CD4-positive, alpha-beta T cell treated with Interleukin-6 at 100 ng/mL for 8 hours (primary cell): Measurements from ENCODE around the gene IFFO2.

Source experiments
- DNase-seq: peaks from one replicate; pipeline ENCODE4 v3.0.0-alpha.2; 2020; ENCODE audit warnings: mixed read lengths, low spot score

IFFO2 gene

DNA sequence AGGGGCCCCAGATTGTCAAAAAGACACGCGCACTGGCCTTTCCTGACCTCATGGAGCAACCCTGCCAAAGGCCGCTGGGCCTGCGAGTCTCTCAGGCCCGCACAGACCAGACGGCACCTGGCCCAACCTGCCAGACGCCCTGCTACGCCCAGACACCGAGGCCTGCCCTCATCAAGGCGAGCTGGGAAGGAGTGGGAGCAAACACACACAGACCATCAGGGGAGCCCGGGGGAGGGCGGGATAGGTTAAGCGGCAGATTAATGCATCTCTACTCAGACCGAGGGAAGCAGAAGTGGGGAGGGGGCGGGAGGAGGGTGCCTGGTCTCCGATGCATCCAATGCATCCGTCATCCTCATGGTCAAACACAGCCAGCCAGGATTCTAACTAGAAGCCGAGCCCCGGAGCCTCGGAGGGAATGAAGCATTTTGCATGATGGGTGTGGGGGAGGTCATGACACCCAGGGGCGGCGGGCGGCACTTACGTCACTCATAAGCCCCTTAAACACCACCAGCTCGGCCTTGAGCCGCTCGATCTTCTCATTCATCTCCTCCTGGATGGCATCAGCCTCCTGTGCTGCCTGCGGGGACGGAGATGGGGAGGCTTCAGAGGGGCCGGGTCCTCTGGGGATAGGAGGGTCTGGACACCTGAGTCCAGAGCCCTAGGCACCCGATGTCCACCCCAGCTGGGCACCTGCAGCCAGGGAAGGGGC is 37.1 kb downstream of the IFFO2 start:
- DNase-seq, result no peak

DNA sequence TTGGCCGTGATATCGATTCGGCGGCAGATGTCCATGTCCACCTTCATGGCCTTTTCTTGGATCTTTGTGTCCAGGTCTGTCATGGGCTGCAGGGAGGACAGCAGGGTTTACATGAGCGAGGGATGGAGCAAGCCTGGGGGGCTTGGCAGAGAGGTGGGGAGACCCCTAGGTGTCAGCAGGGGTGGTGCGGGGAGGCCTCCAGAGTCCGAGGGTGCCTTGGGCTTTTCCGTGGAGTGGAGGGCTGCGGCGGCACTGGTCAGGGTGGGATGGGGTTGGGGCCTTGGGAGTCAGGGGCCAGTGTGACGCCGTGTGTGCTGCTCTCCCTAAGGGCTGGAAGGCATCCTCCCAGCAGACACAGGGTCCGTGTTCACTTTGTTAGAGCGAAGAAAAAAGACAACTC is 38.1 kb downstream of the IFFO2 start:
- no peak for DNase-seq

DNA sequence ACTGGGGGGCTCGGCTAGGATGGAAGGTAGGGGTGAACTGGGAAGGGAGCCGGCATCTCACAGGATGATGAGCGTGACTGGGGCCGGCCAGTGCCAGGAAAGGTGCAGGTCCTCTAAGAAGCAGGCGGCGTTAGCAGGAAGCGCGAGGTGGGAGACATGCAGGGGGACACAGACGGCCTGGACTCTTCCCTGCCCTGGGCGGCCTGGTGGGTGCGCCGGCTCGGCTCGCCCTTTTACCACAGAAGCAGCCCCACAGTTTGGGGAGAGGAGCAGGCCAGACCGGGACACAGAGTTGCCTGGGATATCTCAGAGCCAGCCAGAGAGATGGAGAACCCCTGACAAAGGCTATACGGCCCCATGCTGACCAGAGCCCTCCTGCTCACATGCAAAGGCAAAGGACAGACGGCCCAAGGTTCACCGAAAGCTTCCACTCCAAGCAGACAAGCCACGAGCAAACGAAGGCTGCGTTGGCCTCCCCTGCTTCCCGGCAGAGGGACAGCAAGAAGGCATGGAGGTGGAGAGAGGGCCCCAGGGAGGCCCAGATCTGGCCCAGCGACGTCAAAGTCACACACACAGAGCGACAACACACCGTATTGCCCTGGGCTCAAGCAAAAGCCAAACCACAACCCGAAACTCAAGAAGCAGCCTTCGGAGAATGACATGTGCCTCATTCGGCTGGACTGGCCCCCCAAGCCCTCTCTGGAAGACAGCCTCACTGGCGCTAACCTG is 39.2 kb downstream of the IFFO2 start:
- no peak for DNase-seq

DNA sequence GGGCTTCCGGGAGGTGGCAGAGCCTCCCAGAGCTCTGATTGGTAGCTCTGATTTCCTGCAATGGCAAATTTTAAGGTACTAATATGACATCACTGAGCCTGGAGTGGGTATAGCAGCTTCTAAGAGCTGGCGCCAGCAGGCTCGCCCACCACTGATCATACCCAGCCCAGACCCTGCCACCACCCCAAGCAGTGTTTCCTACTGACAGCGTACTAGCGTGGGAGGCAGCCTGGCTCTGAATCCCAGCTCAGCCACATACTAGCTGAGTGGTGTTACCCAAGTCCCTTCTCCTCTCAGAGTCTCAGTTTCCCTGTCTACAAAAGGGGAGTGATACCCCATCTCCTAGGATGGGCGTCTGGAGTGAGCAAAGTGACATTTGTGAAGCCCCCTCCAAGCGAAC is 41.1 kb downstream of the IFFO2 start:
- no peak for DNase-seq

DNA sequence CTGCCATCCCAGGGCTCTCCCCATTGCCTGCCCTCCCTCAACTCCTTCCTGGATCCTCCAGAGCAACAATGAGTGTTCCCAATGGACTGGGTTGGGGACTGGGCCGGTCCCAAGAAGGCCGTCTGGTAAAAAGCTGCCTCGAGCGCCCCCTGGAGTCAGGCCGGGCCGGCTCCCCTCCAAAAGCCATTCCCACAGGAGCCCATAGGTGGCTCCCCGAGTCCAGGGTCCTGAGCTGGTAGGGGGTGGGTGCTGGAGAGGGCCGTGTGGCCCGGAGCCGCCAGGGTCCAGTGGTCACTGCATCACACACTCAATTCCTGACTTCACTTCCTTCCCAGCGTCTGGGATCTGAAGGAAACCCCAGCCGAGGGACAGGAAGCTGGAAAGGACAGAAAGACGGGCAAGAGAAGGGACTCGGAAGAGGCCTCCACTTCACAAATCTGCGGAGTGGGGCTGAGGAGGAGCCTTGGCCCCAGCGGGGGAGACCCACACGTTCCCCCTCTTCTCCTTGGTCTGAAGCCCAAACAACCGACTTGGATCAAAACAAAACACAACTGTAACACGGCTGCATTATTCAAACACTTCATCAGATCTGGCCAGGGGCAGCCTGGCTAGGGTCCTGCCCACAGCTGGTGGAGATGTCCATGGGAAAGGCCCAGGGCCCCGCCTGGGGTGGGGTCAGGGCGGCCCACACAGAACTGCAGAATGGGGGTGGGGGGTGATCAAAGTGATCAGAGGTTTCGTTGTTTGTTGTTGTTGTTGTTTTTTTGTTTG is 43.2 kb downstream of the IFFO2 start:
- peak; percentile 73 for DNase-seq

DNA sequence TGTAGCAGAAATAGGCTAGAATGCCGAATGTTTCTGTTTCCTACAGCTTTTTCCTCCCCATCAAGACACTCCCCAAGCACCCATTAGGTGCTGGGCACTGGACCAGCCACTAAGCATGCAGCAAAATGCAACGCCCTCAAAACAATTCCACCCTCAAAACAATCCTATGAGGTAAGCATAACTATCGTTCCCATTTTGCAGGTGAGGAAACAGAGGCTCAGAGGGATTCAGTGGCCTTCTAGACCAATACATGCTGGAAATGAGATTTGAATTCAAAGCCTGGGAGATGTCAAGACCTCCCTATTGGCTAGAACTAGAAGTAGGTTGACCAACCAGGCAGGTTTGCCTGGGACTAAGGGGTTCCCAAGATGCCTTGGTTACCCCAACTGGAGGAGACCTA is 43.9 kb downstream of the IFFO2 start:
- no peak for DNase-seq

DNA sequence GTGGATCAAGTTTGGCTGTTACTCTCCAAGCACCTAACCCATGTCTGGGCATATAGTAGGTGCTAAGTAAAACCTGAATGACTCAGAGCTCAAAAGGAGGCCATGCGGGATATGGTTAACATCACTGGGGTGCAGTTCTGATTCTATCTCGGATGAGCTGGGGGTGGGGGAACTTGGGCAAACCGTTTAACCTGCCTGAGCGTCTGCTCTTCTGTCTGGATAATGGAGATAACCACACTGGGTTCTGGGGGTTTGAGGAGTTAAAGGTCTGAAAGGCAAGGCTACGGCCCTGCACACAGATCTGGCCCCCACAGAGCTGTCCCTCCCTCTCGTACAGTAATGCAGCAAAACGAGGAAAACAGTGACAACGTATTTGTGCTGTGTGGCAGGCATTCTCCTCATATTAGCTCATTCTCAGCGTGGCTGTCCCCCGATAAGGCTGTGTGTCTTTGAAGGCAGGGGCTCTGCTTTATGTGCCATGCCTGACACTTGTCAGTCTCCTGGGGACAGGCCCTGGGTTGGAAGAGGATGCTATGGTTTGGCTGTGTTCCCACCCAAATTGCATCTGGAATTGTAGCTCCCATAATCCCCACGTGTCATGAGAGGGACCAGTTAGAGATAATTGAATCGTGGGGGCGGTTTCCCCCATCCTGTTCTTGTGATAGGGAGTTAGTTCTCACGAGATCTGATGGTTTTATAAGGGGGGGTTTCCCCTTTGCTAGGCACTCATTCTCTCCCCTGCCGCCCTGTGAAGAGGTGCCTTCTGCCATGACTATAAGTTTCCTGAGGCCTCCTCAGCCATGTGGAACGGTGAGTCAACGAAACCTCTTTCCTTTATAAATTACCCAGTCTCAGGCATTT is 47.3 kb downstream of the IFFO2 start:
- DNase-seq, result no peak

DNA sequence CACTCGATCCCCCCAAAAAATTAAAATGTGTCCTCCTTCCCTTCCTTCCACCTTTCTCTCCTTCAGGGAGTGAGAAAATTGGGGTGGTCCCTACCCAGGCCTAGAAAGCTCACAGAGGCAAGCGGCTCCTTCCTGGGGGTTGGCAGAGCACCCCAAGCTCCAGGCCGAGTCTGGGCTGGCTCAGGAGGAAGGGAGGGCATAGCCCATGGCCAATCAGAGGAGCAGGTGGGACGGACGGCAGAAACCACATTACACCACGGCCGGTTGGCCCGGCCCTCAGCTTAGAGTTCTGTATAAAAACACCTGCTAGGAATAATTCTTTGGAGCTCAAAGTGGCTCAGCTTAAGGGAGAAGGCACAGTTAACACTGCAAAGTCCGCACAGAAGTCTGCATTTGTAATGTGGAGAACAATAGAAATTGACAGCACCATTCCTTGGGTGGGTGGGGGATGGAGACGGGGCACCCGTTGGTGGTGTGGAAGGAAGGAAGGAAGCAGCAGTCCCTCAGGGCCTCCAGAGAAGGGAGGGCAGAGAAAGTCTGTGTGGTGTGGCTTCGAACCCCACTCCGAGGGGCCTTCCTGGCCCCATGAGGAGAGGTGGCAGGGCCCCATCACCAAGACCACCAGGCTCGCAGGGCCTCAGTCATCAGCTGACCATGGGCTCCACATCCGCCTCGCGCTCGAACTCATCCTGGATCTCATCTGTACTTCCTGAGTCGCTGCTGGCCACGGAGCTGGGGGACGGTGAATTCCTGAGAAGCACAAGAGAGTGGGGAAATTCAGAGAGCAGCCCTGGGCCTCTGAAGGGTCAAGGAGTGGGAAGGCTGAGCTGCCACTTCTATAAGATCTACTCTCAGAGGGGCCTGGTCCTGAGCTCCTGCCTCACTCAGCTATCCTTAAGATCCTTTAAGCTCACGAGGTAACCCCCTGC is 48.3 kb downstream of the IFFO2 start:
- DNase-seq, result no peak

DNA sequence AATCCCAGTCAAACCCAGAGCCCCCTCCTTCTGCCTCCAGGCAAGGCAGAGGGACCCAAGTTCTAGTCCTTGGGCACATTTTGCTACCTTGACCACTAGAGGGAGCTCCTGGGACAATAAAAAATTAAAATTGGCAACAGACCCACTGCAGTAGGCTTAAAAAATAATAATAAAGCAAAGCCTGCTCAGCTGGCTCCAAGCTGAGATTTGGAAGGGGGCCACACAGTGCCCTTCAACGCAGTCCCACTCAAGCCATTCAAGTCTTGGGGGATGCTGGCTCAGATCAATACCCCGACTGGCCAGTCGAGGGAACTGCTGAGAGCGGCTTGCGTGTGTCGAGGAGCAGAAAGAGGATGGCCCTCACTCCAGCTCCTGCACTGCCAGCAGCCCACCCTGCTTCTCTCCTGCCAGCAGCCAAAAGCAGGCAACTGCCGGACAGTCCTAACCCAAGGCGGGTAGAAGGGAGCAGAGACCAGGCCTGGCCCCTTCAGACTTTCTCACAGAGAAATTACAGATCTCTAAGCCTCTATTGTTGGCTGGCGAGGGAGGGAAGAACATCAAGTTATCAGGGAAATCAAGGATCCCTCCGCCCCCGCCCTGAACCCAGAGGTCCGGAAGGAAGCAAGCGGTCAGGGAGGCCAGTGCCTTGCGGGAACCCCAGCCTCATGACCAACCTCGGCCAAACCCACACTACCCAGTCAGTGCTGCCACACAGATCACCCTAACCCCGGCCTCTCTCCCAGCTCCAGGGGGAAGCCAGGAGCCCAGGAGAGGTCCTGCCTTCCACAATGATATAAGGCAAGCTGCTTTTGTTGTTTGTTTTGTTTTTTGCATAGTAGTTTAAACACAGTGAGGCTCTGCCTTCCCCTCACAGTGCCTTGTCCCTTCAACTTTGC is 49.2 kb downstream of the IFFO2 start:
- DNase-seq, result peak; percentile 68

DNA sequence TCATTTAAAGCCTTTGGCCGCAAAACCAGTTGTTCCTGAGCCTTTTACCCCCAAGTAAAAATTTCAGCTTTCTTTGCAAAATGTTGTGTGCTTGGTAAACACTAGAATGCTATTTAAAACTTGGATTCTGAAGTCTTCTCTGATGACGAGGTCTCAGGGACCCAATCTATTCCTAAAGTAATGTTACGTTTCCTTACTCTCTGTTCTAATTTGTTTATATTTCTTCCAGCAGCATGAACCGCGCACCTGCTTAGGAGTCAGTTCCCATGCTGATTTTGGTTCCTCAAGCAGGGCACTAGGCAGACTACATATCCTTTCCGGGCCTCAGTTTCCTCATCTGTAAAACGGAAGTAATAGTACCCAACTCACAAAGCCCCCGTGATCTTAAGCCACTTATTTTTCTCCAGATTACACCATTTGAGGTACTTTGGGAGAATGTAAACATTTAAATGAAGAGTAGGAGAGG is 53.2 kb downstream of the IFFO2 start:
- DNase-seq, result no peak

DNA sequence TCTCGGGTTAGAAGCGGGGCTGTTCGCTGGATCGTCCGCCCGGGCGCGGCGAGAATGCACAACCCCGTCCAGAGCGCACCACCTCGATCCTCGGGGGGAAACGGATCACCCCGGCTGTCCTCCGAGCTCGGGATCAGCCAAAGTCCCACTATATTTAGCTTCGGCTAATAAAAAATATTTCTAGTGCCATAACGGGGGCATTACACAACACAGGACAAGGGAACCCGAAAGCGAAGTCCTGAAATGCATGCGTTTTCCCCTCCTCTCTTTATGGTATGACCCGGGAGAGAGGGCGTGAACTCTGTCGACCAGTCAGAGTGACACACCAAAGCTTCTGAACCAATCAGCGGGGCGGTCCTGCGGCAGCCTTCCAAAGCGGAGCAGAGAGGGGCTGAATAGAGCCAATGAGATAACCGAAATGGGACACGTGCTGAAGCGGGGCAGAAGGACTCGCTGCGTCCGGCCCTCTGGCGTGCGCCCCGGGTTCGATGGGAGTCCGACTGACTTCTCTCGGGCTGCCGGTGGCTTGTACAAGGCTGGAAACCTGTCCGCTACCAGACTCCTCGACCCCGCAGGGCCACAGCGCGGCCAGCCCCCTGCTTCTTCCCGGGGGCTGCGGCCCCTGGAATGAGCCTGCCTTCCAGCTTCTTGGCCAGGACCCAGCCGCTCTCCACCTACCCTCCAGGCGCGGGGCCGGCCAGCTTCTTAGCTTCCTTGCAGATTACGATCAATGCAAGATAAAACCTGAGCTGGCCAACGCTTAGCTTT is 53.8 kb downstream of the IFFO2 start, which contains the start of gene ALDH4A1:
Gene ALDH4A1, minus strand, starts transcription at position 33 of the 768 bp plus-strand sequence. Its CDS starts 32 bp downstream, at position 1.
- peak; percentile 95 for DNase-seq

DNA sequence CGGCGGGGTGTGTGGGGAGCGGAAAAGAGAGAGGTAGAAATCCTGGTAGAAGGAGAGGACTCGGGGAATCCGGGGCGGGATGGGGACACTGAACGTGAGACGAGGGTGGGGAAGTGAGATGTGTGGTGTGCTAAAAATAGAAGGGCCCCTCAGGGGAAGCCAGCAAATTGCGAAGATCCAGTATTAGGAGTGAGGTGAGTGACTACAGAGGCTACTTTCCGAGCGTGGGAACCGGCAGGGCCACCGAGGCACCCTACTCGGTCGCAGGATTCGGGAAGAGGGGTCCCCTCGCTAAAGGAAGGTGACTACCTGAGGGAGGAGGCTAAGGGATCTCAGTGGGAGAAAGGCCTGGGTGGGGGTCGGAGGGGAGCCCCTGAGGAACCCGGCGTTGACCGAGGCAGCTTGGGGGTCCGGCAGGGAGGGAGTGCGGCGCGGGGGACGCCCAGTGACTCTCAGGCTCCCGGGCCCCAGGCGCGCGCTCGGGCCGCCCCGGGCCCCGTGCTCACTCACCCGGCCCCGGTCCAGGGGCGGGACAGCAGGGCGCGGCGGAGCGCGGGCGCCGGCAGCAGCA is 54.4 kb downstream of the IFFO2 start:
- DNase-seq, result no peak

DNA sequence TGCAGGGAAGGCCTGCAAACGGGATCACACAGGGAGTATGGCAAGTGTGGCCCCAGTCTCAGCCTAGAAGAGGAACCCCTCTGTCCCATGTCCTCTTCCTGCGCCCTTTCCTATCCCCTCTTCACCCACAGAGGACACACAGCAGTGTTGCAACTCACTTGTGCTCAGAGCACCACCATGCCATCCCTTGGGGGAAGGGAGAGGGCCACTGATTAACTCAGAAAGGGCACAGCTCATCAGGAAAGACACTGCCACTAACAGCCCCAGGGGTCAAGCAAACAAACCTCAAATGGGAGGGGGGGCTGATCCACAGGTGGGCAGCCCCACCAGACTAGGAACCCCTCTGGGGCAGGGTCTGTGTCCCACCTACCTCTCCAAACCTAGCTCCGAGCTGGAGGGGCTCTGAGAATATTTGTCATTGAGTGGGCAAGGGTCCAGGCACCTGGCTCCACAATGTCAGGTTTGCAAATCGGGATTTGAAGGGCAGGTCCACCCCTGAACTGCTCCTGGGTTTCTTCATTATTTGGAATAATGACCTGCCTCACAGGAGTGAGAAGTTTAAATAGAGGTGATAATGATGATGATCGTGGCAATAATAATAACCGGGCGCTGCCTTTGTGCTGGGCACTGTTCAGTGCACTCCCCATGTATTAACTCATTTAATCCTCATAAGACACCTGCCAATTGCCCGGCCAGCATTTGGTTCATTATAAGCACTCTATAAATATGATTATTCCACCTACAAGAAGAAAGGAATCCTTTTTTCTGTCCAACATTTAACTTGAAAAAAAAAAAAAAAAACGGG is 55.1 kb downstream of the IFFO2 start:
- DNase-seq, result no peak

DNA sequence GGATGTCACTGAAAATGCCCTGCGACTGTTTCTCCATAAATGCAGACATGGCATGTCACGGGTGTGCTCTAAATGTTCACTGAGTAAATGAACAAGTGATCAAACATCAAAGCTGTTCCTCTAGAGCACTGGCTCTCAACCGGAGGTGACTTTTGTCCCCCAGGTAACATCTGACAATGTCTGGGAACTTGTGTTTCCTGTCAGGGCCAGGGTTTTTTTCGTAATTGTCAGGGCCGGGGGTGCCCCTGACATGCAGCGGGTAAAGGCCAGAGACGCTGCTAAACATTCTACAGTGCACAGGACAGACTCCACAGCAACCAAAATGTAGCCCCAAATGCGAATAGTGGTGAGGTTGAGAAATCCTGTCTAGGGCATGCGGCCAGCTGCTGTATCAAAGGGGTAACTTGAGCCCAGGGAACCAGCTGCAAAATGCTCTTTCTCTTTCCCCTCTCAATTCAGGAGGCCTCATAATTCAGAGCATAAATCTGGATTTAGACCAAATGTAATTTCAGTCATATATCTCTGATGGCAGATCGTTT is 56.1 kb downstream of the IFFO2 start:
- DNase-seq, result no peak

DNA sequence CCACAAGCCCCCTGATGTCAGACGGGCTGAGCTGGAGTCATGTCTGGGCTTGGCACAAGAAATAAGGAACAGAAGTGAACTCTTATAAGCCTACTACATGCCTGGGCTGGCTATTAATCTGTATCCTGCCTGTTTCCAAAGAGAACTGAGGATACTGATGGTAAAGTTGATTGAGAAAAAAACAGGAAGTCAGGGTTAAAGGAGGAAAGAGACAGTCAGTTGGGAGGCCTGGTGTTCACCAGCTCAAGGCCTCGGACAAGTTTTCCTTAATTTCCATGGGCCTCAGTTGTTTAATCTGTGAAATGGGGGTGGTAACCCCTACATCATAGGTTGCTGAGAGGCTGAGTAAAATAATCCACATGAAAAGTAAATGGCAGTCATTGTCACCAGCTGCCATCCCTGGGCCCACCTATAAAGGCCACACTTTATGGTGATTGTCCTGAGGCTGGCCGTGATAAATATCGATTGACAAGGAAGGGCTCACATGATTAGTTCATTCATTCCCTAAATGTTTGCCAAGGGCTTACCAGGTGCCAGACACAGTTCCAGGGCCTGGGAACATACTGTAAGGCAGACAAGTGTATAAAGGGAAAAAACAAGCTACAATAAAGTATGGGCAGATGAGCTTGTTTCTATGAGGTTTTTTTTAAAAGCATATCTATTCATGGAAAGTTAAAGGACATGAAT is 57.0 kb downstream of the IFFO2 start:
- no peak for DNase-seq

DNA sequence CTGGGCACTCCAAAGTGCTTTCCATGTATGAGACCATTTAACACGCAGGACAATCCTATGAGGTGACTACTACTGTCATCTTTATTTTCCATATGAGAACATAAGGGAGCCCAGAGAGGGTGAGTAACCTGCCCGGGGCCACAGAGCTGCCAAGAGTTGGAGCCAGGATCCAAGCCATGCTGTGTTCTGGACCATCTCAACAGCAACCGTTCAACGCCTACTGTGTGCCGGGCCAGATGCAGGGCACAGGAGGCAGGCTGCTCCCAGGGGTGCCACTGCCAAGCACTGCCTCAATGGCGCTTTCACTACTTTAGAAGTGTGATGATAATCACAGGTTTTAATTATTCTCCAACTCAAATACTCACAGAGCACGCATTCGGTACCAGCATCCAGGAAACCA is 57.9 kb downstream of the IFFO2 start:
- DNase-seq, result no peak

DNA sequence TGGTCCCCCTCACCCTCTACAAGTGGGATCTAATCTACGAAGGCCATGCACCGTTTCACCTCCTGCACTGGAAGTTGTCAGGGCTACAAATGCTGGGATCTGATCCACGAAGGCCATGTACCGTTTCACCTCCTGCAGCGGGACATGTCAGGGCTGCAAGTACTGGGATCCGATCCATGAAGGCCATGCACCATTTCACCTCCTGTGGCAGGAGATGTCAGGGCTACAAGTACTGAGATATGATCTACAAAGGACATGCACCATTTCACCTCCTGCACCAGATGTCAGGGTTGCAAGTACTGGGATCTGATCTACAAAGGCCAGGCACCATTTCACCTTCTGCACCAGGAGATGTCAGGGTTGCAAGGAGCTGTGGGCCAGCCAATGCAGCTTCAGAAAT is 61.2 kb downstream of the IFFO2 start:
- no peak for DNase-seq
